Liver (tissue), 9 donors: Measurements from ENCODE around the gene PBOV1. TPM values are rescaled to one million over a fixed set of nuclear protein-coding genes. Genes with fewer than 3 reads are reported as not detected.

Source experiments
- DNase-seq: peaks from one replicate; pipeline ENCODE4 v3.0.0-alpha.2; 2017; ENCODE audit warnings: low spot score
- H3K27ac ChIP-seq, 2 donors: one replicate each; pipeline ENCODE4 v1.7.0; 2013; ENCODE audit warnings: inconsistent platforms in 2 of 2, low read length in 2 of 2, control low read depth in 1 of 2, low read depth in 1 of 2, mild to moderate bottlenecking in 1 of 2
- H3K27me3 ChIP-seq, 4 donors: one replicate each; pipeline versions ENCODE4 v1.6.1 to v1.7.0; 2013; ENCODE audit warnings: low read length in 3 of 4, inconsistent platforms in 1 of 4, mild to moderate bottlenecking in 1 of 4, moderate library complexity in 1 of 4; ENCODE audit not compliant: control insufficient read depth in 4 of 4, insufficient read depth in 4 of 4
- H3K36me3 ChIP-seq, 4 donors: one replicate each; pipeline versions ENCODE4 v1.6.1 to v1.7.0; 2013; ENCODE audit warnings: low read length in 3 of 4, mild to moderate bottlenecking in 3 of 4, low read depth in 1 of 4, moderate library complexity in 1 of 4; ENCODE audit not compliant: control insufficient read depth in 4 of 4, insufficient read depth in 3 of 4
- H3K4me1 ChIP-seq, 4 donors: one replicate each; pipeline versions ENCODE4 v1.6.1 to v1.7.0; 2013; ENCODE audit warnings: low read length in 3 of 4, mild to moderate bottlenecking in 3 of 4, moderate library complexity in 1 of 4; ENCODE audit not compliant: control insufficient read depth in 4 of 4, insufficient read depth in 4 of 4
- H3K4me3 ChIP-seq, 3 donors: one replicate each; pipeline versions ENCODE4 v1.6.1 to v1.7.0; 2013; ENCODE audit warnings: low read length in 3 of 3, control low read depth in 1 of 3, low read depth in 1 of 3, mild to moderate bottlenecking in 1 of 3
- H3K9ac ChIP-seq, 2 donors: one replicate each; pipeline ENCODE4 v1.7.0; 2013; ENCODE audit warnings: low read length in 2 of 2, mild to moderate bottlenecking in 2 of 2, moderate library complexity in 2 of 2, control low read depth in 1 of 2, low read depth in 1 of 2
- H3K9me3 ChIP-seq, 4 donors: one replicate each; pipeline versions ENCODE4 v1.6.1 to v1.7.0; 2013; ENCODE audit warnings: low read length in 3 of 4; ENCODE audit not compliant: control insufficient read depth in 4 of 4
- ATF3 ChIP-seq: IDR thresholded peaks from 2 replicates; pipeline ENCODE4 v1.6.1; 2016; ENCODE audit warnings: antibody characterized with exemption
- EGR1 ChIP-seq, 2 donors: IDR thresholded peaks; 2 replicates each; pipeline ENCODE4 v1.6.1; 2016 to 2018; ENCODE audit warnings: antibody characterized with exemption in 2 of 2, low read depth in 2 of 2
- FOXA1 ChIP-seq: IDR thresholded peaks from 2 replicates; pipeline ENCODE4 v1.6.1; 2016; ENCODE audit warnings: antibody characterized with exemption
- FOXA2 ChIP-seq: IDR thresholded peaks from 2 replicates; pipeline ENCODE4 v1.6.1; 2016; ENCODE audit warnings: antibody characterized with exemption
- GABPA ChIP-seq, 2 donors: IDR thresholded peaks in 1 of 2; conservative IDR thresholded peaks in 1 of 2; 2 replicates each; pipeline ENCODE4 v1.6.1; 2016; ENCODE audit warnings: antibody characterized with exemption in 2 of 2, mild to moderate bottlenecking in 1 of 2, moderate library complexity in 1 of 2
- HNF4A ChIP-seq, 2 donors: conservative IDR thresholded peaks; 2 replicates each; pipeline ENCODE4 v1.6.1; 2016; ENCODE audit warnings: antibody characterized with exemption in 2 of 2, mild to moderate bottlenecking in 2 of 2
- HNF4G ChIP-seq: IDR thresholded peaks from 2 replicates; pipeline ENCODE4 v1.6.1; 2016; ENCODE audit warnings: antibody characterized with exemption
- JUND ChIP-seq, 2 donors: IDR thresholded peaks; 2 replicates each; pipeline ENCODE4 v1.6.1; 2016; ENCODE audit warnings: antibody characterized with exemption in 2 of 2
- MAX ChIP-seq: IDR thresholded peaks from 2 replicates; pipeline ENCODE4 v1.6.1; 2016; ENCODE audit warnings: antibody characterized with exemption
- NR2F2 ChIP-seq: IDR thresholded peaks from 2 replicates; pipeline ENCODE4 v1.6.1; 2016; ENCODE audit warnings: antibody characterized with exemption
- RAD21 ChIP-seq, 2 donors: IDR thresholded peaks; 2 replicates each; pipeline ENCODE4 v1.6.1; 2016; ENCODE audit warnings: antibody characterized with exemption in 2 of 2, mild to moderate bottlenecking in 2 of 2
- RXRA ChIP-seq, 2 donors: IDR thresholded peaks; 2 replicates each; pipeline ENCODE4 v1.6.1; 2017 to 2018; ENCODE audit warnings: antibody characterized with exemption in 2 of 2, mild to moderate bottlenecking in 1 of 2
- SP1 ChIP-seq: IDR thresholded peaks from 2 replicates; pipeline ENCODE4 v1.6.1; 2018; ENCODE audit warnings: antibody characterized with exemption, mild to moderate bottlenecking
- TAF1 ChIP-seq: conservative IDR thresholded peaks from 2 replicates; pipeline ENCODE4 v1.6.1; 2016; ENCODE audit warnings: antibody characterized with exemption, mild to moderate bottlenecking
- YY1 ChIP-seq: IDR thresholded peaks from 2 replicates; pipeline ENCODE4 v1.6.1; 2016; ENCODE audit warnings: antibody characterized with exemption, mild to moderate bottlenecking
- ZBTB33 ChIP-seq: IDR thresholded peaks from 2 replicates; pipeline ENCODE4 v1.6.1; 2016; ENCODE audit warnings: antibody characterized with exemption
- WGBS: extraction: QIAGEN DNeasy Blood & Tissue Kit; methylation state at CpG from one replicate; pipeline ENCODE4 v1.1.7; 2013; 5-methylcytosine and 5-hydroxymethylcytosine counted together
- polyA plus RNA-seq, 2 donors: library from polyadenylated mRNA; stranded (reverse) in 1 of 2; unstranded in 1 of 2; fragments of 200-250 nt in 1 of 2; fragments of >200 nt in 1 of 2; fragmentation: Nextera tagmentation in 1 of 2; extraction: Ambion mirVana in 1 of 2; gene quantifications; one replicate each; pipeline versions ENCODE4 v1.2.1 to v1.2.3, GENCODE V29; 2013 to 2015
- total RNA-seq, 2 donors: library from RNA; depleted of rRNA; stranded (reverse); fragments of >200 nt; gene quantifications; one replicate each; pipeline ENCODE4 v1.2.3, GENCODE V29; 2014
- TF ChIP-seq, protein P1 (sequence below): fragments of 150-350 bp; IDR thresholded peaks from 2 replicates; pipeline ENCODE4 v1.5.1; 2017; ENCODE audit warnings: improper control_type of control experiment, low read depth, low read length; ENCODE audit not compliant: missing input control
- TF ChIP-seq, protein P2 (sequence below): IDR thresholded peaks from 2 replicates; pipeline ENCODE4 v1.6.1; 2016; ENCODE audit warnings: antibody characterized with exemption, mild to moderate bottlenecking
- donor health status: healthy.
- donor health status: healthy.
- donor health status: healthy.
- donor health status: healthy.
- donor health status: healthy.

Gene PBOV1
- total and polyA plus RNA-seq, 4 donors, result not detected

DNA sequence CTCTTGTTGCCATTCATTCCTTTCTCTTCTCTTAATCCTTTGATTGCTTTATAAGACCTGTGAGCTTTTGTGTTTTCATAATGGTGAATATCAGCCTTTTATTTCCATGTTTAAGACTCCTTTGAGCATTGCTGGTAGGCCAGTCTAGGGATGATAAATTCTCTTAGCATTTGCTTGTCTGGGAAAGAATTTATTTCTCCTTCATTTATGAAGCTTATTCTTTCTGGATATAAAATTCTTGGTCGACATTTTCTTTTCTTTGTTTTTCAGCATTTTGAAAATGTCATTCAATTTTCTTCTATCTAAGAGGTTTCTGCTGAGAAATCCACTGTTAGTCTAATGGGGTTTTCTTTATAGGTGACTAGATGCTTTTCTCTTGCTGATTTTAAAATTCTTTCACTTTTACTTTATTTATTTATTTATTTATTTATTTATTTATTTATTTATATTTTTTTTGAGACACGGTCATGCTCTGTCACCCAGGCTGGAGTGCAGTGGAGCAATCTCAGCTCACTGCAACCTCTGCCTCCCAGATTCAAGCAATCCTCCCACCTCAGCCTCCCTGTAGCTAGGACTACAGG, 41.5 kb downstream of the PBOV1 start:
- no peaks in the 10 kb centered on the region for H3K4me1 ChIP-seq
- no peak for TF ChIP-seq TAF1
- TF ChIP-seq JUND (IDR thresholded peaks at IDR 0.05), result no peak
- TF ChIP-seq NR2F2, result no peak
- no peak for TF ChIP-seq HNF4A (conservative IDR thresholded peaks at IDR 0.05)
- TF ChIP-seq, protein P1, sequence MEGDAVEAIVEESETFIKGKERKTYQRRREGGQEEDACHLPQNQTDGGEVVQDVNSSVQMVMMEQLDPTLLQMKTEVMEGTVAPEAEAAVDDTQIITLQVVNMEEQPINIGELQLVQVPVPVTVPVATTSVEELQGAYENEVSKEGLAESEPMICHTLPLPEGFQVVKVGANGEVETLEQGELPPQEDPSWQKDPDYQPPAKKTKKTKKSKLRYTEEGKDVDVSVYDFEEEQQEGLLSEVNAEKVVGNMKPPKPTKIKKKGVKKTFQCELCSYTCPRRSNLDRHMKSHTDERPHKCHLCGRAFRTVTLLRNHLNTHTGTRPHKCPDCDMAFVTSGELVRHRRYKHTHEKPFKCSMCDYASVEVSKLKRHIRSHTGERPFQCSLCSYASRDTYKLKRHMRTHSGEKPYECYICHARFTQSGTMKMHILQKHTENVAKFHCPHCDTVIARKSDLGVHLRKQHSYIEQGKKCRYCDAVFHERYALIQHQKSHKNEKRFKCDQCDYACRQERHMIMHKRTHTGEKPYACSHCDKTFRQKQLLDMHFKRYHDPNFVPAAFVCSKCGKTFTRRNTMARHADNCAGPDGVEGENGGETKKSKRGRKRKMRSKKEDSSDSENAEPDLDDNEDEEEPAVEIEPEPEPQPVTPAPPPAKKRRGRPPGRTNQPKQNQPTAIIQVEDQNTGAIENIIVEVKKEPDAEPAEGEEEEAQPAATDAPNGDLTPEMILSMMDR, result no peak
- no peak for TF ChIP-seq HNF4G
- no peak for TF ChIP-seq GABPA (IDR thresholded peaks at IDR 0.05 in 1 of 2, conservative IDR thresholded peaks at IDR 0.05 in 1 of 2)
- no peak for TF ChIP-seq RXRA (IDR thresholded peaks at IDR 0.05)
- TF ChIP-seq YY1, result no peak
- TF ChIP-seq FOXA1, result no peak
- TF ChIP-seq, protein P2, sequence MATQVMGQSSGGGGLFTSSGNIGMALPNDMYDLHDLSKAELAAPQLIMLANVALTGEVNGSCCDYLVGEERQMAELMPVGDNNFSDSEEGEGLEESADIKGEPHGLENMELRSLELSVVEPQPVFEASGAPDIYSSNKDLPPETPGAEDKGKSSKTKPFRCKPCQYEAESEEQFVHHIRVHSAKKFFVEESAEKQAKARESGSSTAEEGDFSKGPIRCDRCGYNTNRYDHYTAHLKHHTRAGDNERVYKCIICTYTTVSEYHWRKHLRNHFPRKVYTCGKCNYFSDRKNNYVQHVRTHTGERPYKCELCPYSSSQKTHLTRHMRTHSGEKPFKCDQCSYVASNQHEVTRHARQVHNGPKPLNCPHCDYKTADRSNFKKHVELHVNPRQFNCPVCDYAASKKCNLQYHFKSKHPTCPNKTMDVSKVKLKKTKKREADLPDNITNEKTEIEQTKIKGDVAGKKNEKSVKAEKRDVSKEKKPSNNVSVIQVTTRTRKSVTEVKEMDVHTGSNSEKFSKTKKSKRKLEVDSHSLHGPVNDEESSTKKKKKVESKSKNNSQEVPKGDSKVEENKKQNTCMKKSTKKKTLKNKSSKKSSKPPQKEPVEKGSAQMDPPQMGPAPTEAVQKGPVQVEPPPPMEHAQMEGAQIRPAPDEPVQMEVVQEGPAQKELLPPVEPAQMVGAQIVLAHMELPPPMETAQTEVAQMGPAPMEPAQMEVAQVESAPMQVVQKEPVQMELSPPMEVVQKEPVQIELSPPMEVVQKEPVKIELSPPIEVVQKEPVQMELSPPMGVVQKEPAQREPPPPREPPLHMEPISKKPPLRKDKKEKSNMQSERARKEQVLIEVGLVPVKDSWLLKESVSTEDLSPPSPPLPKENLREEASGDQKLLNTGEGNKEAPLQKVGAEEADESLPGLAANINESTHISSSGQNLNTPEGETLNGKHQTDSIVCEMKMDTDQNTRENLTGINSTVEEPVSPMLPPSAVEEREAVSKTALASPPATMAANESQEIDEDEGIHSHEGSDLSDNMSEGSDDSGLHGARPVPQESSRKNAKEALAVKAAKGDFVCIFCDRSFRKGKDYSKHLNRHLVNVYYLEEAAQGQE, result no peak
- no peak for TF ChIP-seq ATF3
- TF ChIP-seq SP1, result no peak
- TF ChIP-seq ZBTB33, result no peak
- TF ChIP-seq EGR1 (IDR thresholded peaks at IDR 0.05; ENCODE audit: low read depth in 2 of 2), result no peak
- TF ChIP-seq MAX, result no peak
- TF ChIP-seq FOXA2, result no peak
- TF ChIP-seq RAD21 (IDR thresholded peaks at IDR 0.05), result no peak
- H3K27me3 ChIP-seq, result no peaks in the 10 kb centered on the region
- H3K36me3 ChIP-seq, result no peaks in the 10 kb centered on the region
- no peak overlapping the region for H3K4me3 ChIP-seq
- WGBS, result 97% methylated on average over 2 of the region's 2 CpGs
- H3K9me3 ChIP-seq, result peaks cover 3 to 5% (median 4%) of the 10 kb centered on the region in 4 donors
- H3K27ac ChIP-seq, result no peak overlapping the region
- DNase-seq, result no peak
- H3K9ac ChIP-seq, result no peak overlapping the region
